Ishikawa (cell line): ENCODE data around the gene ACTN1.

ENCODE experiments used
- EGR1 ChIP-seq: IDR thresholded peaks from 2 replicates; pipeline ENCODE4 v1.6.1; 2012
- EP300 ChIP-seq: IDR thresholded peaks from 2 replicates; pipeline ENCODE4 v1.6.1; 2012; ENCODE audit warnings: borderline replicate concordance
- ZBTB7A ChIP-seq: IDR thresholded peaks from 2 replicates; pipeline ENCODE4 v1.6.1; 2012; ENCODE audit warnings: low read depth
- TF ChIP-seq, protein P1 (sequence below): IDR thresholded peaks from 2 replicates; pipeline ENCODE4 v1.6.1; 2012; ENCODE audit warnings: low read depth, mild to moderate bottlenecking

DNA sequence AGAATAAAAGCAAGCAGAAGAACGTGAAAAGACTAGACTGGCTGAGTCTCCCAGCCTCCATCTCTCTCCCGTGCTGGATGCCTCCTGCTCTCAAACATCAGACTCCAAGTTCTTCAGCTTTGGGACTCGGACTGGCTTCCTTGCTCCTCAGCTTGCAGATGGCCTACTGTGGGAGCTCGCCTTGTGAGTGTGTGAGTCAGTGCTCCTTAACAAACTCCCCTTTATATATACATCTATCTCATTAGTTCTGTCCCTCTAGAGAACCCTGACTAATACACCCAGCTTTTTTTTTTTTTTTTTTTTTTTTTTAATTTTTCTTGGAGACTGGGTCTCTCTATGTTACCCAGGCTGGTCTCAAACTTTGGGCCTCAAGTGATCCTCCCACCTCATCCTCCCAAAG, 46.9 kb downstream of the ACTN1 start:
- TF ChIP-seq ZBTB7A = no peak
- TF ChIP-seq EGR1 = no peak
- TF ChIP-seq, protein P1, sequence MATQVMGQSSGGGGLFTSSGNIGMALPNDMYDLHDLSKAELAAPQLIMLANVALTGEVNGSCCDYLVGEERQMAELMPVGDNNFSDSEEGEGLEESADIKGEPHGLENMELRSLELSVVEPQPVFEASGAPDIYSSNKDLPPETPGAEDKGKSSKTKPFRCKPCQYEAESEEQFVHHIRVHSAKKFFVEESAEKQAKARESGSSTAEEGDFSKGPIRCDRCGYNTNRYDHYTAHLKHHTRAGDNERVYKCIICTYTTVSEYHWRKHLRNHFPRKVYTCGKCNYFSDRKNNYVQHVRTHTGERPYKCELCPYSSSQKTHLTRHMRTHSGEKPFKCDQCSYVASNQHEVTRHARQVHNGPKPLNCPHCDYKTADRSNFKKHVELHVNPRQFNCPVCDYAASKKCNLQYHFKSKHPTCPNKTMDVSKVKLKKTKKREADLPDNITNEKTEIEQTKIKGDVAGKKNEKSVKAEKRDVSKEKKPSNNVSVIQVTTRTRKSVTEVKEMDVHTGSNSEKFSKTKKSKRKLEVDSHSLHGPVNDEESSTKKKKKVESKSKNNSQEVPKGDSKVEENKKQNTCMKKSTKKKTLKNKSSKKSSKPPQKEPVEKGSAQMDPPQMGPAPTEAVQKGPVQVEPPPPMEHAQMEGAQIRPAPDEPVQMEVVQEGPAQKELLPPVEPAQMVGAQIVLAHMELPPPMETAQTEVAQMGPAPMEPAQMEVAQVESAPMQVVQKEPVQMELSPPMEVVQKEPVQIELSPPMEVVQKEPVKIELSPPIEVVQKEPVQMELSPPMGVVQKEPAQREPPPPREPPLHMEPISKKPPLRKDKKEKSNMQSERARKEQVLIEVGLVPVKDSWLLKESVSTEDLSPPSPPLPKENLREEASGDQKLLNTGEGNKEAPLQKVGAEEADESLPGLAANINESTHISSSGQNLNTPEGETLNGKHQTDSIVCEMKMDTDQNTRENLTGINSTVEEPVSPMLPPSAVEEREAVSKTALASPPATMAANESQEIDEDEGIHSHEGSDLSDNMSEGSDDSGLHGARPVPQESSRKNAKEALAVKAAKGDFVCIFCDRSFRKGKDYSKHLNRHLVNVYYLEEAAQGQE = no peak
- no peak for TF ChIP-seq EP300
